ENCODE measurements around the gene PA2G4. TPM values are rescaled to one million over a fixed set of nuclear protein-coding genes. Genes with fewer than 3 reads are reported as not detected.

Gene PA2G4
- total and polyA plus RNA-seq, 2 donors (not counting 3 experiments of a cell fraction or from before 2014, with no cell fraction given) = 121 to 188 TPM

GRCh38 chr12:56099787-56100186 is 4.6 kb upstream of the PA2G4 start:
- peaks cover 15 to 19% of the 10 kb centered on the region in 2 experiments for H3K27me3 ChIP-seq (ENCODE audit: control insufficient read depth in 2 of 2, insufficient read depth in 2 of 2, low read length in 2 of 2)
- ChIA-PET CTCF (interaction anchor here (0.7 to 1.1 kb wide), 3 partner anchors 14 to 21 kb away, joined by 3 to 4 read pairs (median 3); no protein-coding TSS in a partner anchor), POLR2A (no interaction called here)
- H3K36me3 ChIP-seq (ENCODE audit: control insufficient read depth in 2 of 2, extremely low read depth in 1 of 2, insufficient read depth in 2 of 2, low read length in 2 of 2) = no peaks in the 10 kb centered on the region
- no TSS peak for BruUV-seq (replicated peaks)
- H3K9me3 ChIP-seq (replicated peaks; ENCODE audit: control insufficient read depth, insufficient read depth, low read length) = no peaks in the 10 kb centered on the region
- no peak for DNase-seq (ENCODE audit: low read depth, low spot score)
- no peak overlapping the region for H2AFZ ChIP-seq (ENCODE audit: low read depth, low read length)
- dilution Hi-C loops (cut with MboI; ENCODE audit: extremely low pct_ligation_motif_present, low sequenced_read_pairs) = no loop called here
- FAIRE-seq = no peak
- TF ChIP-seq EZH2 (IDR thresholded peaks at IDR 0.05; ENCODE audit: borderline replicate concordance, low read depth, low read length, severe bottlenecking) = no peak
- TF ChIP-seq, protein P1, sequence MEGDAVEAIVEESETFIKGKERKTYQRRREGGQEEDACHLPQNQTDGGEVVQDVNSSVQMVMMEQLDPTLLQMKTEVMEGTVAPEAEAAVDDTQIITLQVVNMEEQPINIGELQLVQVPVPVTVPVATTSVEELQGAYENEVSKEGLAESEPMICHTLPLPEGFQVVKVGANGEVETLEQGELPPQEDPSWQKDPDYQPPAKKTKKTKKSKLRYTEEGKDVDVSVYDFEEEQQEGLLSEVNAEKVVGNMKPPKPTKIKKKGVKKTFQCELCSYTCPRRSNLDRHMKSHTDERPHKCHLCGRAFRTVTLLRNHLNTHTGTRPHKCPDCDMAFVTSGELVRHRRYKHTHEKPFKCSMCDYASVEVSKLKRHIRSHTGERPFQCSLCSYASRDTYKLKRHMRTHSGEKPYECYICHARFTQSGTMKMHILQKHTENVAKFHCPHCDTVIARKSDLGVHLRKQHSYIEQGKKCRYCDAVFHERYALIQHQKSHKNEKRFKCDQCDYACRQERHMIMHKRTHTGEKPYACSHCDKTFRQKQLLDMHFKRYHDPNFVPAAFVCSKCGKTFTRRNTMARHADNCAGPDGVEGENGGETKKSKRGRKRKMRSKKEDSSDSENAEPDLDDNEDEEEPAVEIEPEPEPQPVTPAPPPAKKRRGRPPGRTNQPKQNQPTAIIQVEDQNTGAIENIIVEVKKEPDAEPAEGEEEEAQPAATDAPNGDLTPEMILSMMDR (IDR thresholded peaks at IDR 0.05; ENCODE audit: extremely low read depth in 1 of 2, insufficient read depth in 1 of 2, low read depth in 1 of 2, low read length in 2 of 2) = no peak
- no peak for TF ChIP-seq POLR2A (IDR thresholded peaks at IDR 0.05; ENCODE audit: low read depth, low read length)
- TF ChIP-seq GATA2 (IDR thresholded peaks at IDR 0.05; ENCODE audit: insufficient read depth, insufficient read length, low read depth, low read length) = no peak
- no peak for TF ChIP-seq MYC (IDR thresholded peaks at IDR 0.05; ENCODE audit: low read depth, low read length)
- TF ChIP-seq JUN (IDR thresholded peaks at IDR 0.05; ENCODE audit: borderline replicate concordance, insufficient read depth, insufficient read length, low read depth) = no peak
- TF ChIP-seq, protein P2, sequence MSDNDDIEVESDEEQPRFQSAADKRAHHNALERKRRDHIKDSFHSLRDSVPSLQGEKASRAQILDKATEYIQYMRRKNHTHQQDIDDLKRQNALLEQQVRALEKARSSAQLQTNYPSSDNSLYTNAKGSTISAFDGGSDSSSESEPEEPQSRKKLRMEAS (IDR thresholded peaks at IDR 0.05; ENCODE audit: insufficient read depth, insufficient read length) = no peak
- no peak for TF ChIP-seq FOS (IDR thresholded peaks at IDR 0.05; ENCODE audit: borderline replicate concordance, insufficient read depth, low read length)
- no peak for TF ChIP-seq POLR2AphosphoS5 (IDR thresholded peaks at IDR 0.05; ENCODE audit: insufficient read depth, low read depth, low read length)
- no peak overlapping the region for H3K27ac ChIP-seq (ENCODE audit: insufficient read depth, low read depth, low read length)
- H3K4me3 ChIP-seq (replicated peaks in 1 of 3; ENCODE audit: insufficient read depth in 1 of 3, low read depth in 1 of 3, low read length in 3 of 3) = no peak overlapping the region
- no peak overlapping the region for H3K9ac ChIP-seq (replicated peaks; ENCODE audit: extremely low read depth, insufficient read depth, low read length)
- H3K4me2 ChIP-seq (ENCODE audit: insufficient read depth, low read length) = no peak overlapping the region
- peaks cover 30% of the 10 kb centered on the region for H3K4me1 ChIP-seq (ENCODE audit: control insufficient read depth, extremely low read depth, insufficient read depth, low read length)
- H3K79me2 ChIP-seq (ENCODE audit: control insufficient read depth, insufficient read depth, low read length) = peaks cover 4% of the 10 kb centered on the region
- intact Hi-C loops (cut with micrococcal nuclease) = no loop called here
- no peaks in the 10 kb centered on the region for H3K9me1 ChIP-seq (replicated peaks; ENCODE audit: control insufficient read depth, extremely low read depth, insufficient read depth, low read length)
- no peaks in the 10 kb centered on the region for H4K20me1 ChIP-seq (replicated peaks; ENCODE audit: control insufficient read depth, extremely low read depth, insufficient read depth, low read length)
